Right lobe of liver (tissue), 6 donors: ENCODE measurements around the gene ARMH2. TPM values are rescaled to one million over a fixed set of nuclear protein-coding genes. Genes with fewer than 3 reads are reported as not detected.

Experiments
- ATAC-seq, 4 donors: fragments of 200-7000 bp; cut with Tn5 transposase; one replicate each; pipeline ENCODE4 v1.9.1; 2020; ENCODE audit warnings: mild to moderate bottlenecking in 4 of 4, moderate library complexity in 4 of 4
- DNase-seq, 3 donors: peaks; one replicate each; pipeline ENCODE4 v3.0.0-alpha.2; 2020
- H3K27ac ChIP-seq, 3 donors: fragments of 200-600 bp; one replicate each; pipeline ENCODE4 v1.8.0; 2022
- H3K27me3 ChIP-seq, 2 donors: fragments of 200-600 bp; one replicate each; pipeline ENCODE4 v1.8.0; 2022
- H3K36me3 ChIP-seq, 4 donors: fragments of 200-600 bp; sonication (generic) in 1 of 4; one replicate each; pipeline versions ENCODE4 v1.5.1 to v1.8.0; 2017 to 2022; ENCODE audit warnings: control low read depth in 1 of 4
- H3K4me1 ChIP-seq, 4 donors: fragments of 200-600 bp; sonication (generic) in 1 of 4; one replicate each; pipeline versions ENCODE4 v1.5.1 to v1.8.0; 2017 to 2022; ENCODE audit warnings: control low read depth in 1 of 4
- H3K4me3 ChIP-seq, 3 donors: fragments of 200-600 bp; one replicate each; pipeline ENCODE4 v1.8.0; 2022
- H3K9me3 ChIP-seq, 4 donors: fragments of 200-600 bp; sonication (generic) in 1 of 4; one replicate each; pipeline versions ENCODE4 v1.5.1 to v1.8.0; 2017 to 2022; ENCODE audit warnings: control low read depth in 1 of 4
- CTCF ChIP-seq, 4 donors: fragments of 200-600 bp in 3 of 4; fragments of 450-650 bp in 1 of 4; IDR thresholded peaks; one replicate each; pipeline versions ENCODE4 v1.5.1 to v1.8.0; 2016 to 2022; ENCODE audit warnings: antibody characterized with exemption in 4 of 4, mild to moderate bottlenecking in 2 of 4
- POLR2A ChIP-seq: fragments of 450-650 bp; IDR thresholded peaks from one replicate; pipeline ENCODE4 v1.6.1; 2017; ENCODE audit warnings: antibody characterized with exemption, mild to moderate bottlenecking
- WGBS: methylation state at CpG from one replicate; pipeline ENCODE4 v1.1.6; 2018; ENCODE audit warnings: low coverage, low lambda C conversion rate; ENCODE audit not compliant: insufficient coverage; ENCODE audit errors: missing lambda C conversion rate; 5-methylcytosine and 5-hydroxymethylcytosine counted together
- intact Hi-C, 2 donors: fragments of 100-400 bp; cut with DNase I; formaldehyde crosslinking; loops; one replicate each; pipeline versions ENCODE4 v1.11.2 to v1.14.1; 2022
- total RNA-seq, 6 experiments: library from RNA; depleted of rRNA in 2 of 6; stranded (reverse); fragments of >200 nt in 2 of 6; fragmentation: NEBNext Ultra II Directional in 3 of 6; extraction: Animal tissue kit (Norgen Biotek cat#: 25700) in 3 of 6; gene quantifications; one replicate each; pipeline versions ENCODE4 v1.1.0 to v1.2.4, GENCODE V29; 2016 to 2023
- donor health status: DM: no; HTN: yes; CAD: no.
- donor health status: DM: no; HTN: no; CAD: no.
- donor health status: DM: no; HTN: no; CAD: no.
- donor health status: DM: no; HTN: yes; CAD: no.
- donor health status: DM: no; HTN: yes; CAD: no.

ARMH2 gene
- total RNA-seq, 6 experiments from 2014 or later = not detected

- Histone ChIP-seq H3K27ac (no peak overlapping the region), H3K36me3 (no peaks in the 10 kb centered on the region), H3K4me3 (no peak overlapping the region), H3K27me3 (no peaks in the 10 kb centered on the region), H3K4me1 (peaks cover 0 to 8% (median 0%) of the 10 kb centered on the region in 4 donors), H3K9me3 (no peaks in the 10 kb centered on the region)
- no peak for DNase-seq
- WGBS = 92% methylated on average over 6 of the region's 6 CpGs
- intact Hi-C loops = no loop called here
- no peak for ATAC-seq
- no peak for TF ChIP-seq CTCF (IDR thresholded peaks at IDR 0.05)
- no peak for TF ChIP-seq POLR2A
These were observed 2.0 kb downstream of the ARMH2 start for GRCh38 chr6:24796616-24797290.

GRCh38 chr6:24795106-24795505 is 3.6 kb downstream of the ARMH2 start:
- Histone ChIP-seq H3K4me1 (peaks cover 0 to 8% (median 0%) of the 10 kb centered on the region in 4 donors), H3K9me3 (no peaks in the 10 kb centered on the region), H3K27me3 (no peaks in the 10 kb centered on the region), H3K4me3 (no peak overlapping the region), H3K27ac (no peak overlapping the region), H3K36me3 (no peaks in the 10 kb centered on the region)
- intact Hi-C loops = no loop called here
- 91% methylated on average over 2 of the region's 2 CpGs for WGBS
- TF ChIP-seq POLR2A (no peak), CTCF (IDR thresholded peaks at IDR 0.05) (no peak)
- ATAC-seq (no peak), DNase-seq (no peak)

- Histone ChIP-seq H3K36me3 (peaks cover 0 to 24% (median 2%) of the 10 kb centered on the region in 4 donors), H3K27ac (no peak overlapping the region), H3K9me3 (no peaks in the 10 kb centered on the region), H3K27me3 (no peaks in the 10 kb centered on the region), H3K4me1 (no peaks in the 10 kb centered on the region), H3K4me3 (no peak overlapping the region)
- no peak for DNase-seq
- ATAC-seq = no peak
- no peak for TF ChIP-seq CTCF (IDR thresholded peaks at IDR 0.05)
- TF ChIP-seq POLR2A = no peak
- WGBS = 83% methylated on average over 4 of the region's 4 CpGs
- intact Hi-C loops = no loop called here
These were observed 10.6 kb downstream of the ARMH2 start for GRCh38 chr6:24788031-24788665.

- intact Hi-C loops = no loop called here
These were observed 18.5 kb downstream of the ARMH2 start for GRCh38 chr6:24780206-24780605.

More at GRCh38 chr6:24780206-24780605, 18.5 kb downstream of the ARMH2 start:
- ATAC-seq (no peak), DNase-seq (no peak)
- 89% methylated on average over 4 of the region's 4 CpGs for WGBS
- no peak for TF ChIP-seq CTCF (IDR thresholded peaks at IDR 0.05)
- no peak for TF ChIP-seq POLR2A
- no peaks in the 10 kb centered on the region for H3K27me3 ChIP-seq
- H3K36me3 ChIP-seq = peaks cover 0 to 18% (median 0%) of the 10 kb centered on the region in 4 donors
- H3K4me1 ChIP-seq = peaks cover 0 to 16% (median 4%) of the 10 kb centered on the region in 4 donors
- no peak overlapping the region for H3K27ac ChIP-seq
- no peaks in the 10 kb centered on the region for H3K9me3 ChIP-seq
- H3K4me3 ChIP-seq = no peak overlapping the region
